ENCODE results near the gene FADS6.

DNA sequence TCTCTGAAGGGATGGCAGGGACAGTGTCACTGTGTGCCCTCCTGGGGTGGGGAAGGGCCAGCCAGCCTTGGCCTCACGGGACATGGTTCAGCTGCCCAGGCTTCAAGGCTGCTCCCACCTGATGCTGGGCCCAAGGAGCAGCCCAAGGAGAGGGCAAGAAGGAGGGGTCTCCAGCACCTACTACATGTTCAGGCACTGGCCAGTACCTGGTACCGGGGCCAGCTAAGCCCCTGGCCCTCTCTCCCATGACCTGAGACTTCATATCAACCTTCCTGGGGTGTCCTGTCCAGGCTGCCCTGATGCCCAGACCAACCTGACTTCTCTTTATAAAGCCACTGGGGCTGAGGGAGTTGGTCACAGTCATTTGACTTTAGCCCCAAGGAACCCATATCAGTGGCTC lies 28.3 kb upstream of the FADS6 start:
- no peak for TF ChIP-seq ZNF274 (IDR thresholded peaks at IDR 0.05; ENCODE audit: low read depth, low read length)
- no peak for TF ChIP-seq YY1 (IDR thresholded peaks at IDR 0.05; ENCODE audit: insufficient read depth, insufficient read length)
